Measurements from ENCODE around the gene RYR1. TPM values are rescaled to one million over a fixed set of nuclear protein-coding genes. Genes with fewer than 3 reads are reported as not detected.
"Not testable (repeated sequence)": the region's sequence is repeated elsewhere in the genome, so short reads cannot be mapped to it uniquely, and the experiment has no call there.

RYR1 gene
- total RNA-seq, 2 experiments from 2014 or later: 0.42 to 0.83 TPM

- Mint-ChIP-seq H3K27ac (no peak overlapping the region), H3K36me3 (ENCODE audit: low read depth) (no peaks in the 10 kb centered on the region), H3K4me3 (no peak overlapping the region), H3K27me3 (ENCODE audit: low read depth) (peaks cover 29% of the 10 kb centered on the region), H3K4me1 (ENCODE audit: low read depth) (no peaks in the 10 kb centered on the region), H3K9me3 (ENCODE audit: insufficient read depth) (no peaks in the 10 kb centered on the region)
- CTCF ChIA-PET: no interaction called here
- ATAC-seq (no peak), DNase-seq (no peak)
- POLR2A ChIA-PET: no interaction called here
These were observed 53.3 kb downstream of the RYR1 start for GRCh38 chr19:38486731-38487336.

- Mint-ChIP-seq H3K27ac (no peak overlapping the region), H3K9me3 (ENCODE audit: insufficient read depth) (no peaks in the 10 kb centered on the region), H3K36me3 (ENCODE audit: low read depth) (no peaks in the 10 kb centered on the region), H3K27me3 (ENCODE audit: low read depth) (peaks cover 32% of the 10 kb centered on the region), H3K4me1 (ENCODE audit: low read depth) (peaks cover 10% of the 10 kb centered on the region), H3K4me3 (no peak overlapping the region)
- no peak for DNase-seq
- POLR2A ChIA-PET: no interaction called here
- no peak for ATAC-seq
- CTCF ChIA-PET: no interaction called here
These were observed 54.6 kb downstream of the RYR1 start for GRCh38 chr19:38488096-38488495.

- H3K9me3 Mint-ChIP-seq (ENCODE audit: insufficient read depth): no peaks in the 10 kb centered on the region
- no peaks in the 10 kb centered on the region for H3K36me3 Mint-ChIP-seq (ENCODE audit: low read depth)
- peaks cover 32% of the 10 kb centered on the region for H3K27me3 Mint-ChIP-seq (ENCODE audit: low read depth)
- POLR2A ChIA-PET: no interaction called here
- ATAC-seq (no peak), DNase-seq (no peak)
- no peak overlapping the region for H3K4me3 Mint-ChIP-seq
- no peak overlapping the region for H3K27ac Mint-ChIP-seq
- CTCF ChIA-PET: interaction anchor here (1.3 kb wide), 1 partner anchor 441 kb away, joined by 4 read pairs; the partner anchor contains the start of genes MRPS12 and SARS2
- H3K4me1 Mint-ChIP-seq (ENCODE audit: low read depth): peaks cover 14% of the 10 kb centered on the region
These were observed 55.4 kb downstream of the RYR1 start for GRCh38 chr19:38488776-38489481.

- peaks cover 14% of the 10 kb centered on the region for H3K4me1 Mint-ChIP-seq (ENCODE audit: low read depth)
- CTCF ChIA-PET: no interaction called here
- H3K27me3 Mint-ChIP-seq (ENCODE audit: low read depth): peaks cover 32% of the 10 kb centered on the region
- no peak overlapping the region for H3K4me3 Mint-ChIP-seq
- H3K36me3 Mint-ChIP-seq (ENCODE audit: low read depth): no peaks in the 10 kb centered on the region
- no peak for ATAC-seq
- H3K27ac Mint-ChIP-seq: no peak overlapping the region
- H3K9me3 Mint-ChIP-seq (ENCODE audit: insufficient read depth): no peaks in the 10 kb centered on the region
- POLR2A ChIA-PET: no interaction called here
- no peak for DNase-seq
These were observed 57.4 kb downstream of the RYR1 start for GRCh38 chr19:38490861-38491260.

- H3K4me1 Mint-ChIP-seq (ENCODE audit: low read depth): peaks cover 14% of the 10 kb centered on the region
- peak overlapping the region; percentile 28 for H3K27ac Mint-ChIP-seq
- no peak for DNase-seq
- CTCF ChIA-PET: interaction anchor here (1.2 kb wide), 1 partner anchor 90 kb away, joined by 3 read pairs; the partner anchor contains the start of gene FAM98C
- H3K4me3 Mint-ChIP-seq: no peak overlapping the region
- POLR2A ChIA-PET: interaction anchor here (0.5 kb wide), 1 partner anchor 11 kb away, joined by 3 read pairs; no protein-coding TSS in a partner anchor
- no peaks in the 10 kb centered on the region for H3K36me3 Mint-ChIP-seq (ENCODE audit: low read depth)
- peaks cover 26% of the 10 kb centered on the region for H3K27me3 Mint-ChIP-seq (ENCODE audit: low read depth)
- no peak for ATAC-seq
- H3K9me3 Mint-ChIP-seq (ENCODE audit: insufficient read depth): no peaks in the 10 kb centered on the region
These were observed 58.8 kb downstream of the RYR1 start for GRCh38 chr19:38492181-38492813.

DNA sequence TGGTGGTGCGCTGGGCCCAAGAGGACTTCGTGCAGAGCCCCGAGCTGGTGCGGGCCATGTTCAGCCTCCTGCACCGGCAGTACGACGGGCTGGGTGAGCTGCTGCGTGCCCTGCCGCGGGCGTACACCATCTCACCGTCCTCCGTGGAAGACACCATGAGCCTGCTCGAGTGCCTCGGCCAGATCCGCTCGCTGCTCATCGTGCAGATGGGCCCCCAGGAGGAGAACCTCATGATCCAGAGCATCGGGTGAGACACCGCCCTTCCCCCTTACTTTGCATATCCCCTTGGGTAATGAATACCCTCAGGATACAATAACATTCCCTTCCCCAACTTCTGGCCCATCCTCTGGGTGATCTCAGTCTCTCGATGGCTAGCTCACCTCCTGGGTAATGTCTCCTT is 60.9 kb downstream of the RYR1 start:
- H3K4me3 Mint-ChIP-seq: no peak overlapping the region
- H3K9me3 Mint-ChIP-seq (ENCODE audit: insufficient read depth): no peaks in the 10 kb centered on the region
- CTCF ChIA-PET: no interaction called here
- H3K36me3 Mint-ChIP-seq (ENCODE audit: low read depth): no peaks in the 10 kb centered on the region
- ATAC-seq (no peak), DNase-seq (no peak)
- H3K27ac Mint-ChIP-seq: no peak overlapping the region
- POLR2A ChIA-PET: no interaction called here
- peaks cover 14% of the 10 kb centered on the region for H3K4me1 Mint-ChIP-seq (ENCODE audit: low read depth)
- peaks cover 15% of the 10 kb centered on the region for H3K27me3 Mint-ChIP-seq (ENCODE audit: low read depth)

GRCh38 chr19:38495375-38495774 is 61.9 kb downstream of the RYR1 start:
- H3K4me3 Mint-ChIP-seq; CTCF ChIA-PET; H3K27ac Mint-ChIP-seq; ATAC-seq; DNase-seq; H3K36me3 Mint-ChIP-seq (ENCODE audit: low read depth); H3K9me3 Mint-ChIP-seq (ENCODE audit: insufficient read depth); POLR2A ChIA-PET: not testable (repeated sequence)
- peaks cover 14% of the 10 kb centered on the region for H3K4me1 Mint-ChIP-seq (ENCODE audit: low read depth)
- peaks cover 12% of the 10 kb centered on the region for H3K27me3 Mint-ChIP-seq (ENCODE audit: low read depth)

GRCh38 chr19:38496116-38496515 is 62.6 kb downstream of the RYR1 start:
- Mint-ChIP-seq H3K4me3 (no peak overlapping the region), H3K9me3 (ENCODE audit: insufficient read depth) (no peaks in the 10 kb centered on the region), H3K4me1 (ENCODE audit: low read depth) (peaks cover 14% of the 10 kb centered on the region), H3K36me3 (ENCODE audit: low read depth) (no peaks in the 10 kb centered on the region), H3K27ac (no peak overlapping the region), H3K27me3 (ENCODE audit: low read depth) (peaks cover 6% of the 10 kb centered on the region)
- ChIA-PET CTCF (no interaction called here), POLR2A (no interaction called here)
- DNase-seq (no peak), ATAC-seq (no peak)

DNA sequence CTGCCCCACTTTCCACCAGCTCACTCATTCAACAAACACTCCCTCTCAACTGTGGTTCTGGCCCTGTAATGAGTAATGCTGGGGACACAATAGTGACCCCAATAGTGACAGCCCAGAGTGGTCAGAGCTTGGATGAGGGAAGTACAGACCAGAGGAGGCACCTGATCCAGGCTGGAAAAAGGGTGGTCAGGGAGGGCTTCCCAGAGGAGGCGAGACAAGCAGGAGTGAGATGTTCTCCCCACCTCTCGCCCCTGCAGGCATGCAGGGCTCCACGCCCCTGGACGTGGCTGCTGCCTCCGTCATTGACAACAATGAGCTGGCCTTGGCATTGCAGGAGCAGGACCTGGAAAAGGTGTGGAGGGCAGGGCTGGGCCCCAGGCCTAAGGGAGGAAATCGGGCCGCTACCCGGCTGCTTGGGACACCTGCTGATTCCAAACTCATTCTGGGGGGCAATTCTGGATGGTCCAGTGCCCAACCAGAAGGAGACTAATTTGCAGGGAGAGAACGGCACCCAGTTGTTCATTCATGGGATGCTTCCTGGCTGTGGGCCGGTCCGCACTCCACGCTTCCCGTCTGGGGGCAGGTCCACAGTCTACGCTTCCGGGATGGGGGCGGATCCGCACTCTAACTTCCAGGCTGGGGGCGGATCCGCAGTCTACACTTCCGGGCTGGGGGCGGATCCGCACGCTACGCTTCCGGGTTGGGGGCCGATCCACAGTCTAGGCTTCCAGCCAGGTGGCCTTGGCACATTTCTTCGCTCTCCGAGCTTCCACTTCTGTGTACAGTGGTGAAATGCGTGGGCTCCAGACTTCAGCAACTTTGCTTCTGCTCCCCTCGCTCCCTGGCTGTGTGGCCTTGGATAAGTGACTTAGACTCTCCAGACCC is 63.4 kb downstream of the RYR1 start:
- DNase-seq: no peak
- Mint-ChIP-seq H3K4me1 (ENCODE audit: low read depth) (peaks cover 14% of the 10 kb centered on the region), H3K27me3 (ENCODE audit: low read depth) (peaks cover 4% of the 10 kb centered on the region), H3K9me3 (ENCODE audit: insufficient read depth) (no peaks in the 10 kb centered on the region), H3K36me3 (ENCODE audit: low read depth) (no peaks in the 10 kb centered on the region), H3K27ac (no peak overlapping the region), H3K4me3 (no peak overlapping the region)
- no peak for ATAC-seq
- ChIA-PET CTCF (no interaction called here), POLR2A (no interaction called here)

DNA sequence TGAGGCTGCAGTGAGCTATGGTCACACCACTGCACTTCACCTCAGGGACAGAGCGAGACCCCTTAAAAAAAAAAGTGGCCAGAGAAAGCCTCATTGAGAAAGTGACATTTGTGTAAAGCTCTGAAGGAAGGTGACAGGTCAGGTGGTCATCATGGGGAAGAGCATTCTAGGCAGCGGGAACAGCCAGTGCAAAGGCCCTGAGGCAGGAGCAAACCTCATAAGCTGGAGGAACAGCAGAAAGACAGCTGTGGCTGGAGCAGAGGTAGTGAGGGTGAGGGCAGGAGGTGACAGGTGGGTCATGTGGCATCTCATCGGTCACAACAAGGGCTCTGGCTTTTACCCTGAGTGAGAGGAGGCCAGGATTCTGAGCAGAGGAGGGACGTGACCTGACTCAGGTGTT is 64.4 kb downstream of the RYR1 start:
- Mint-ChIP-seq H3K9me3 (ENCODE audit: insufficient read depth) (no peaks in the 10 kb centered on the region), H3K27me3 (ENCODE audit: low read depth) (no peaks in the 10 kb centered on the region), H3K4me1 (ENCODE audit: low read depth) (peaks cover 6% of the 10 kb centered on the region), H3K36me3 (ENCODE audit: low read depth) (no peaks in the 10 kb centered on the region), H3K4me3 (no peak overlapping the region), H3K27ac (no peak overlapping the region)
- ChIA-PET POLR2A (no interaction called here), CTCF (no interaction called here)
- no peak for ATAC-seq
- no peak for DNase-seq

- no peaks in the 10 kb centered on the region for H3K9me3 Mint-ChIP-seq (ENCODE audit: insufficient read depth)
- ATAC-seq: no peak
- CTCF ChIA-PET: no interaction called here
- no peaks in the 10 kb centered on the region for H3K4me1 Mint-ChIP-seq (ENCODE audit: low read depth)
- H3K27ac Mint-ChIP-seq: no peak overlapping the region
- no peaks in the 10 kb centered on the region for H3K36me3 Mint-ChIP-seq (ENCODE audit: low read depth)
- POLR2A ChIA-PET: no interaction called here
- H3K27me3 Mint-ChIP-seq (ENCODE audit: low read depth): peaks cover 3% of the 10 kb centered on the region
- no peak for DNase-seq
- no peak overlapping the region for H3K4me3 Mint-ChIP-seq
These were observed 66.0 kb downstream of the RYR1 start for GRCh38 chr19:38499532-38499931.

- Mint-ChIP-seq H3K36me3 (ENCODE audit: low read depth) (no peaks in the 10 kb centered on the region), H3K9me3 (ENCODE audit: insufficient read depth) (no peaks in the 10 kb centered on the region), H3K27me3 (ENCODE audit: low read depth) (peaks cover 5% of the 10 kb centered on the region), H3K4me1 (ENCODE audit: low read depth) (no peaks in the 10 kb centered on the region), H3K4me3 (no peak overlapping the region), H3K27ac (no peak overlapping the region)
- ChIA-PET POLR2A (no interaction called here), CTCF (no interaction called here)
- DNase-seq: no peak
- no peak for ATAC-seq
These were observed 67.0 kb downstream of the RYR1 start for GRCh38 chr19:38500450-38500849.
